Fibroblast of lung (primary cell): ENCODE measurements around the gene TCERG1L. TPM values are rescaled to one million over a fixed set of nuclear protein-coding genes. Genes with fewer than 3 reads are reported as not detected.

ENCODE experiments used
- DNase-seq, 2 donors: peaks; one replicate each; pipeline versions ENCODE4 v3.0.0 to v3.0.0-alpha.2; 2010; ENCODE audit warnings: low read depth in 2 of 2
- H2AFZ ChIP-seq: 2 replicates; pipeline ENCODE4 v1.5.1; 2012; ENCODE audit warnings: low read length, control low read depth, inconsistent platforms
- H3K27ac ChIP-seq: 2 replicates; pipeline ENCODE4 v1.5.1; 2011; ENCODE audit warnings: low read length, control low read depth; ENCODE audit not compliant: insufficient read depth
- H3K27me3 ChIP-seq: 2 replicates; pipeline ENCODE4 v1.5.1; 2011; ENCODE audit warnings: mild to moderate bottlenecking, low read length; ENCODE audit not compliant: control insufficient read depth, insufficient read depth
- H3K36me3 ChIP-seq: 2 replicates; pipeline ENCODE4 v1.5.1; 2011; ENCODE audit warnings: low read length; ENCODE audit not compliant: control insufficient read depth, insufficient read depth
- H3K4me1 ChIP-seq: 2 replicates; pipeline ENCODE4 v1.5.1; 2011; ENCODE audit warnings: low read length; ENCODE audit not compliant: control insufficient read depth, insufficient read depth; ENCODE audit errors: extremely low read depth
- H3K4me2 ChIP-seq: 2 replicates; pipeline ENCODE4 v1.5.1; 2011; ENCODE audit warnings: low read length, control low read depth; ENCODE audit not compliant: insufficient read depth; ENCODE audit errors: extremely low read depth
- H3K4me3 ChIP-seq, 4 experiments: fragments of 200-600 bp in 1 of 4; sonication (generic) in 1 of 4; replicated peaks in 1 of 4; 2 replicates each; pipeline ENCODE4 v1.5.1; 2011 to 2016; ENCODE audit warnings: low read length in 4 of 4, low read depth in 3 of 4, mild to moderate bottlenecking in 3 of 4, control low read depth in 2 of 4, inconsistent platforms in 1 of 4, mixed read lengths in 1 of 4; ENCODE audit not compliant: insufficient read depth in 1 of 4; ENCODE audit errors: control extremely low read depth in 1 of 4
- H3K79me2 ChIP-seq: 2 replicates; pipeline ENCODE4 v1.5.1; 2012; ENCODE audit warnings: mild to moderate bottlenecking, low read length, inconsistent platforms; ENCODE audit not compliant: control insufficient read depth, insufficient read depth
- H3K9ac ChIP-seq: 2 replicates; pipeline ENCODE4 v1.5.1; 2011; ENCODE audit warnings: mild to moderate bottlenecking, low read length, control low read depth; ENCODE audit not compliant: insufficient read depth
- H3K9me3 ChIP-seq: 2 replicates; pipeline ENCODE4 v1.5.1; 2012; ENCODE audit warnings: low read depth, low read length; ENCODE audit not compliant: control insufficient read depth, insufficient read depth
- H4K20me1 ChIP-seq: 2 replicates; pipeline ENCODE4 v1.5.1; 2011; ENCODE audit warnings: low read length; ENCODE audit not compliant: control insufficient read depth, insufficient read depth; ENCODE audit errors: extremely low read depth
- CTCF ChIP-seq, 2 donors: IDR thresholded peaks in 1 of 2; conservative IDR thresholded peaks in 1 of 2; 1 replicate in 1 of 2; 2 replicates in 1 of 2; pipeline ENCODE4 v1.5.1; 2011 to 2012; ENCODE audit warnings: low read length in 2 of 2, control low read depth in 1 of 2, inconsistent platforms in 1 of 2, low read depth in 1 of 2, mild to moderate bottlenecking in 1 of 2
- EZH2 ChIP-seq: IDR thresholded peaks from 2 replicates; pipeline ENCODE4 v1.5.1; 2012; ENCODE audit warnings: low read length, control low read depth, mild to moderate bottlenecking; ENCODE audit errors: missing control alignments
- polyA plus RNA-seq, 2 donors: library from polyadenylated mRNA; depleted of rRNA in 1 of 2; stranded (reverse) in 1 of 2; unstranded in 1 of 2; fragments of >200 nt; gene quantifications; 2 replicates each; pipeline ENCODE4 v1.2.1, GENCODE V29; 2011 to 2012; ENCODE audit warnings: missing spikeins in 1 of 2
- total RNA-seq: library from RNA; depleted of rRNA; stranded (reverse); fragments of >200 nt; gene quantifications from 2 replicates; pipeline ENCODE4 v1.2.1, GENCODE V29; 2014

Gene TCERG1L
- total and polyA plus RNA-seq, 2 donors (not counting 1 experiment from before 2014, with no cell fraction given) = 0.02 TPM; not detected in 1

GRCh38 chr10:131110241-131110783 is 201.2 kb downstream of the TCERG1L start:
- Histone ChIP-seq H3K4me2 (no peak overlapping the region), H4K20me1 (no peaks in the 10 kb centered on the region), H3K9ac (no peak overlapping the region), H3K4me1 (no peaks in the 10 kb centered on the region), H3K79me2 (no peaks in the 10 kb centered on the region), H3K4me3 (no peak overlapping the region), H2AFZ (no peak overlapping the region), H3K36me3 (no peaks in the 10 kb centered on the region), H3K27ac (no peak overlapping the region), H3K27me3 (no peaks in the 10 kb centered on the region), H3K9me3 (no peaks in the 10 kb centered on the region)
- DNase-seq = no peak
- TF ChIP-seq CTCF (conservative IDR thresholded peaks at IDR 0.05 in 1 of 2, IDR thresholded peaks at IDR 0.05 in 1 of 2; ENCODE audit: low read depth in 1 of 2, low read length in 2 of 2) (no peak), EZH2 (no peak)

DNA sequence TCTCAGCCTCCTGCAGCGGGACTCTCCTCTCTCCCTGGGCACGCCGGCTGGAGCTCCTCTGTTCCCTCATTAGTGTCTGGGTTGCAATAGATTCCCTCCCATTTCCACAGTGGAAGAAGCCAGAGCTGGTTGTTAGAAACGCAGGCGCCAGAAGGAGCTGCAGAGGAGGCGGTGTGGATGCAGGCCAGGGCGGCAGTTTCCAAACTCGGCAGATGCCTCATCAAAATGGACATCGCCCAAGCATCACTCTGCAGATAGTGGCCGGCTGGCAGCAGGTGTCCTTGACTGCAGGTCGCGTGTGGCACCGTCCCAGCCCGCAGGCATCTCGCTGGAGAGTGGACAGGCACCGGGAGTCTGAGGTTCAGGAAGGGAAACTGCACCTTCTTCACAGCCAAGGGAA is 201.8 kb downstream of the TCERG1L start:
- Histone ChIP-seq H3K27ac (no peak overlapping the region), H2AFZ (no peak overlapping the region), H3K4me1 (no peaks in the 10 kb centered on the region), H3K79me2 (no peaks in the 10 kb centered on the region), H3K4me3 (no peak overlapping the region), H3K9ac (no peak overlapping the region), H4K20me1 (no peaks in the 10 kb centered on the region), H3K36me3 (no peaks in the 10 kb centered on the region), H3K4me2 (no peak overlapping the region), H3K27me3 (no peaks in the 10 kb centered on the region), H3K9me3 (no peaks in the 10 kb centered on the region)
- no peak for TF ChIP-seq CTCF (conservative IDR thresholded peaks at IDR 0.05 in 1 of 2, IDR thresholded peaks at IDR 0.05 in 1 of 2; ENCODE audit: low read depth in 1 of 2, low read length in 2 of 2)
- TF ChIP-seq EZH2 = no peak
- no peak for DNase-seq

DNA sequence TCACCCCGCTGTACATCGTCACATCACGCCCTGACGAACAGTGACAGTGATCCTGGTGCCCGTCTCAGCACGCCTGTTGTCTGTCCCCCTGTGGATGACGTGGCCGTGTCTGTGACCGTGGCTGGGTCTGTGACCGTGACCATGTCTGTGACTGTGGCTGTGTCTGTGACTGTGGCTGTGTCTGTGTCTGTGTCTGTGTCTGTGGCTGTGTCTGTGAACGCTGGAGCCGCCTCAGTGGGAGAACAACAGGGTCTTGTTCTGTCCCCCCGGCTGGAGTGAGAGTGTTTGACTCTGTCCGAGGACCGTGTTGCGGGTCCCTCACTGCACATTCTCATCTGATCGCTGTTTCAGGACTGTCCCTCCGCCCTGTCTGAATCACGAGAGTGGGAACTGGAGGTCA is 202.2 kb downstream of the TCERG1L start:
- Histone ChIP-seq H3K9me3 (no peaks in the 10 kb centered on the region), H3K27me3 (no peaks in the 10 kb centered on the region), H3K4me1 (no peaks in the 10 kb centered on the region), H3K4me2 (no peak overlapping the region), H3K4me3 (no peak overlapping the region), H3K27ac (no peak overlapping the region), H3K9ac (no peak overlapping the region), H3K79me2 (no peaks in the 10 kb centered on the region), H3K36me3 (no peaks in the 10 kb centered on the region), H4K20me1 (no peaks in the 10 kb centered on the region), H2AFZ (no peak overlapping the region)
- DNase-seq = no peak
- TF ChIP-seq EZH2 (no peak), CTCF (conservative IDR thresholded peaks at IDR 0.05 in 1 of 2, IDR thresholded peaks at IDR 0.05 in 1 of 2; ENCODE audit: low read depth in 1 of 2, low read length in 2 of 2) (no peak)
